Activated CD4-positive, alpha-beta T cell treated with anti-CD3 and anti-CD28 coated beads, Interleukin-2, amount 50 U/mL, for 1 hour (primary cell): ENCODE measurements around the gene MEPE.

Source experiments
- DNase-seq: peaks from one replicate; pipeline ENCODE4 v3.0.0-alpha.2; 2020

MEPE gene

DNA sequence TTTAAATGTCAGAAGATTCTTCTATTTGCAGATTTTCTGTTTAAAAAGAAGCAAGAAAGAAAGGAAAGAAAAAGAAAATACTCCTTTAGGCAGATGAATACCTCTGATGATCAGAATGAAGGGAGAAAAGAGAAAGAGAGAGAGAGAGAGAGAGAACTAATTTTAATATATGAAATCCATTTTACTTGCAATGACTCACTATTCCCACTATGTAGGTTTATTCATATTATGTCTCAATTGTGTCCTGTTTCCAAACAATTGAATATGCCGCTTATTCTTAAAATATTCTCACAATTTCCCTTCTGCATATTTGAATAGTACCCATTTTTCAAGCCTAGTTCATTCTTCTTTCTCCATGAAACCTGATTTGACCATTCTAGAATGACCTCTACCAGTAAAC, 11.7 kb downstream of the MEPE start:
- DNase-seq, result no peak

DNA sequence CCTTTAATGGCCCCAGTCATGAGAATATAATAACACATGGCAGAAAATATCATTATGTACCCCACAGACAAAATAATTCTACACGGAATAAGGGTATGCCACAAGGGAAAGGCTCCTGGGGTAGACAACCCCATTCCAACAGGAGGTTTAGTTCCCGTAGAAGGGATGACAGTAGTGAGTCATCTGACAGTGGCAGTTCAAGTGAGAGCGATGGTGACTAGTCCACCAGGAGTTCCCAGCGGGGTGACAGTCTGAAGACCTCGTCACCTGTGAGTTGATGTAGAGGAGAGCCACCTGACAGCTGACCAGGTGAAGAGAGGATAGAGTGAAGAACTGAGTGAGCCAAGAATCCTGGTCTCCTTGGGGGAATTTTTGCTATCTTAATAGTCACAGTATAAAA, 13.5 kb downstream of the MEPE start:
- DNase-seq, result no peak

DNA sequence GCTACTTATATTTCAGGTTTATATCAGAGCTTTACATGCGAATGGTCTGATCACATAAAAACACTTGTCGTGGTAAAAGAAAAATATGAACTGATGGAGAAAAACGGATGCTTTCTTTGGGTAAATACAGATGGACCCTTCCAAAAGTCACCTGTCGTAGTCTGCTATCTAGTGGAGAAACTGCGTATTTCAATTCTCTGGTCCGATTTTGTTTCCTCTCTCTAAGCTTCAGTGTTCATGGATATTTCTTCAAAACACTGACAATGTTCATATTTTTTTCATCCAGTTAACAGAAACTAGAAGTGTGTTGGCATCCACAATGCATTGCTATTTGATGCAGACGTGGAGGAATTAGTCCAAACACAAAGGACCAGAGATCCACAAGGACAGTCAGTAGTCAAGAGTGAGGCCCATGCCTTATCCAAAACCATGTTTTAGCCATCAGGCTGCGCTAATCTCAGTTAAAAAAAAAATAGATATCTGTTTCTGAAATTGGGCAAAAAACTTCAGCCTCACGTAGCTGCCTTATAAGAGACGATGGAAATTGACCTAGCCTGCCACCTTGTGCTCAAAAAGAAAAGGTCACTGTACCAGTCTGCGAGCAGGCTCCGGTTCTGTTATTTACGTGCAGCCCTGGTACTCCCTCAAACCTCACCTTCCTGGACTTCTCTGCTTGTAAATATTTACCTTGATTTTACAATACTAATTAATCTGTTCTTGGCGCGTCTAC, 16.0 kb downstream of the MEPE start:
- peak; percentile 6 for DNase-seq

DNA sequence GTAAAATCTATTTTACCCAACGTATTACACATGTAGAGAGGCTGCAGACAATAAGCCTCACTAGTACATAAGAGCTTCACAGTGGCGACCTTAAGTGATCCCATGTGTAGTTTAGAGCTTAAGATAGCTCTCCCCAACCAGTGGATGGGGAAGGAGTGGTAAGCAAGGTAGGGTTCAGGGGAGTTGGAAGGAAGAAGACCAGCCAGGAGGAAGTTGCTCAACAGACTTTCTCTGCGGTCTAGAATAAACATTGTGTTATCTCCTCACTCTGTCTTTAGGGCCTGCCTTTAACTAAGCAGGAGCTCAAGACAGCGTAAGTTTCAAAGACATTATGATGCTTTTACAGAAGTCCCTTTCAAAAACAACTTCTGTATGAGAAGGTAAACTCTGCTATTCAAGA, 16.8 kb downstream of the MEPE start:
- no peak for DNase-seq

DNA sequence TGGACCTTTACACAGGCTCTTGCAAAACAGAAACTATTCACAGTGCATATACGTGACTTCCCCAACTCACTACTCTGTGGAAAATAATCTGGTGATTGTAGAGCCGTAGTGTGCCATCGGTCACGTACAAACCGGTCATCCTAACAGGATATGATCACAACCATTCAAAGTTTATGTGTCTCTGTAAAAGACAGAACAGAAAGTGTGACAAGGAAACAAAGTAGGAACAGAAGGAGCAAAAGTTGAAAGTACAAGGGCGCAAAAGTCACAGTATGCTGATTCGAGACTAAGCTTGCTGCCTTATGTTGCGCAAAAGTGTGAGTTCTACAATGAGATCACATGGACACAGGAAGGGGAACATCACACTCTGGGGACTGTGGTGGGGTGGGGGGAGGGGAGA, 18.6 kb downstream of the MEPE start:
- no peak for DNase-seq

DNA sequence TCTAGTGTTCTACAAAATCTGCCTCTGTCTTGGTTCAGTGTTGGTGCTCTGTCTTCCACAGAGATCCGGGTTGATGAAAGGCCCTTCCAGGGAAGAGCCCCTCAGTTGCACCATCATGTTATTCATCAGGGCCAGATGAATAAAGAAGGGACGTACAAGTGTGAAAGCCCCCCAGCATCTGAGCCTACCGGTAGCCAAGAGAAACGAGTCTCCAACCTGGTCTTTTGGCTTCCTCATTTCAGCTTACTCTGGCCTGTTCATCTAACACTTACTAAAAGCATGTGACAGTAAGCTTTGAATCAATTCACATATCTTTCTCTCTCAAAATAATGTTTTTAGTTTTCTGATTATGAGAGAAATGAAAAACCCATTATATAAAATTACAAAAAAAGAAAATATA, 19.2 kb downstream of the MEPE start:
- DNase-seq, result no peak

DNA sequence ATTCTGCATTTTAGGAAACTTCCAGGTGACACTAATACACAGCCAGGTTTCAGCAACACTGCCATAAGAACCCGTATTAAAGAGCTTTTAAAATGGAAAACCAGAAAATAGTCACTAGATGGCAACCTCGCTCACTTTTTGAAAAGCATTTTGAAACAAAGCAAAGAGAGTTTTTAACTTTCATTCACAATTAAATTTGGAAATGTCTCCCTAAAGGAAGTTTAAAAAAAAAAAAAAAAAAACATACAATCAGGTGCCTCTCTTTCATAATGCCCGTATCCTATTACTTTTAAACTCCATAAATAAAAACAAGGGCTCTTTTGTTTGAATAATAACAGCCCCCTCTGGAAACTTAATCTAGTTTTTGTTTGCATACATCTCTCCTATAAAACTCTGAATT, 20.3 kb downstream of the MEPE start:
- DNase-seq, result no peak

DNA sequence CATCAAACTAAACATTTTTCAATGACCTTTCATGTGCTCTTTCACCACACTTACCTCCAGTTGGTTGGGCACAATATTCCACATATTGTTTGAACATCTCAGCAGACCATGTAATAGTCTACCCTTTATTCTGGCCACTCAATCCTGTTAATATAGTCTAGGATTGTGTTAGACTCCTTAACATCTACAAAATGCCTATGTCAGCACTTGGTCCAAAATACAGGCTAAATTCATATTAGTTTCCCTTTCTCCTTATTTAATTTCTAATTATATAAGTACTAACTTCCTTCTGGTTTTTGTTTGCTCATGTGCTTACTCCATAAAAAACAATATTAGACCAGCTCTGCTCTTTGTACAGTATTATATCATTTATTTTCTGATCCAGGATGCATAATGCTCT, 21.1 kb downstream of the MEPE start:
- no peak for DNase-seq

DNA sequence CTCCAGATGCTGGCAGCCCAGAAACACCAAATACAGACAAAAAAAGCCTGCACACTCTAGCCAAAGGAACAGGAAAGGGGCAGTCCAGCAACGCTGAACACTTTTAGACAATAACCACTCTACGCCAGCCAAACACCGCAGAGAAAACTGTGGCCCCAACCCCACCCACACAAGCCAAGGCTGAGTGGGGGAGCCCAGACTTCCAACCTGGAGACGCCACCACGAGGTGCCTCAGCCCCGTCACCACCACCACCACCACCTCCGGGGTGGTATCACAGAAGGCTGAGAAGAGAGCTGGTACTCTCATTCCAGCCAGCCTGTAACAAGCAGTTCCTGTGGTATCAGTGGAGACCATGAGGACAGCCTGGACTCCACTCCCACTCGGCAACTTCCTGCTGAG, 22.8 kb downstream of the MEPE start:
- no peak for DNase-seq

DNA sequence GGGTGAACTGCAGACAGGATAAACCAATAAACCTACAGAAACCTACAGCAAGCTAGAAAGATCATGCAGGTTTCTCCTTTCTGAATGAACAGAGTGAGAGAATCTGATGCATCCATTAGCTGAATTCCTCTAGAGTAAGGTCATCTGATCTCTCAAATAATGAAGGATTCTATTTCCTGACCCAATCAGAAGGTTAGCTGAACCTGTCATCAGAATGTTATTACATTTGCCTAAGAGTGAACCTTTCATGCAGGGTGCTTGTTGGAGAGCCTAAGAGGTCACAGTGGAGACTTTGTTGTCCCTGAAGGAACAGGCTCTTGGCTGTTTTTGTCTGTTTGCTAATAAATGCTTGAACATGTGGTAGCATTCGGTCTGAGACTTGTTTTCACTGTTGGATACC, 24.0 kb downstream of the MEPE start:
- no peak for DNase-seq

DNA sequence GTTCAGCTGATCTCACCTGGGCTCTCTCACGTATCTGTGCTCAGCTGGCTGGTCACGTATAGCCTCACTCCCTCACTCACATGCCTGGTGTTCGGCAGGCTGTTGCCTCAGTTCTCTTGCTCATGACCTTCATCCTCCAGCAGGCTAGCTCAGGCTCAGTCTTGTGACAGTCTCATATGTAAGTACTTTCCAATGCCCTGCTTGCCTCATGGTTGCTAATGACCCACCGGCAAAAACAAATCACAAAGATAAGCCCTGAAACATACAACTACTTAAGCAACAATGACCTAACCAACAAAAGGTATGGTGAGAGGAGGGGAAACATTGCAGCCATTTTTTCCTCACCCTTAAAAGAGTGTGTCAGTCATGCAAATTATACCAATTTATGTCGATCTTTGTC, 25.0 kb downstream of the MEPE start:
- DNase-seq, result no peak

DNA sequence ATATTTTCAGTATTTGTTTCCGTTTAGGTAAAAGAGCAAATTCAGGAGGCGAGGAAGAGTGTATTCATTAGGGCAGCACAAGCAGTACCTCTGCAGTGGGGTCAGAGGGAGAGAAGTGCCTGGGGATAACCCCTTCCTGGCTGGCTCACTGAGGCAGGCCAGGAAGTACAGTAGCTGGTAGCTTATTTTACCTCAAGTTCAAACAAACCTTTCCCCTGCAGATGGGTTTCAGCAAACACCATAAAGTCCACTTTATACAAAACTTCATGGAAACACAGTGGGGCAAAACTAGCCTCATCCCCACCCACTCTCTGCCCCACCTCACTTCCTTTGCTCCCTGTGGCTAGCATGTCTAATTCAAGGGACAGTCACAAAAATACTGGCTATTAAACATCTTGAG, 29.5 kb downstream of the MEPE start:
- DNase-seq, result no peak

DNA sequence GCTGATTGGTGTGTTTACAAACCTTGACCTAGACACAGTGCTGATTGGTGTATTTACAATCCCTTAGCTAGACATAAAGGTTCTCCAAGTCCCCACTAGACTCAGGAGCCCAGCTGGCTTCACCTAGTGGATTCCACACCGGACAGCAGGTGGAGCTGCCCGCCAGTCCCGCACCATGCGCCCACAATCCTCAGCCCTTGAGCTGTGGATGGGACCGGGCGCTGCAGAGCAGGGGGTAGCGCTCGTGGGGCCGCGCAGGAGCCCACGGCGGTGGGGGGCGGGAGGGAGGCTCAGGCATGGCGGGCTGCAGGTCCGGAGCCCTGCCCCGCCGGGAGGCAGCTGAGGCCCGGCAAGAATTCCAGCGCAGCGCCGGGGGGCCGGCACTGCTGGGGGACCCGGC, 30.7 kb downstream of the MEPE start:
- DNase-seq, result no peak

DNA sequence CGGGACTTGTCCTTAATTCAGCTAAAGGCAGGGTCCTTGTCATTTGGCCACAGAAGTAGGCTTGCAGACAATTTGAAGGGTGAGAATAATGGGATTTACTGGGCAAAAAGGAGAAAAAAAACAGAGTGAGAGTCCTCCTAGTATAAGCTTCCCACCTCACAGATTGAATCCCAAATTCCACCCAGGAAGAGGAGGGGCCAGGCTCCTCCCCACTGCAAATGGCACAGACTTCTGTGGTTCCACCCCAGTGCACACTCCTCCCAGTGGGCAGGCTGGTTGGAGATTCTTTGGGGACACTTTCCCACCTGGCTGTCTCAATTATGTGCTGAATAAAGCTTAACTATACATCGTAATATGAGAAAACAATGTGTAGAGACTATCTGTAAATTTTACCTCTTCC, 31.6 kb downstream of the MEPE start:
- DNase-seq, result no peak

DNA sequence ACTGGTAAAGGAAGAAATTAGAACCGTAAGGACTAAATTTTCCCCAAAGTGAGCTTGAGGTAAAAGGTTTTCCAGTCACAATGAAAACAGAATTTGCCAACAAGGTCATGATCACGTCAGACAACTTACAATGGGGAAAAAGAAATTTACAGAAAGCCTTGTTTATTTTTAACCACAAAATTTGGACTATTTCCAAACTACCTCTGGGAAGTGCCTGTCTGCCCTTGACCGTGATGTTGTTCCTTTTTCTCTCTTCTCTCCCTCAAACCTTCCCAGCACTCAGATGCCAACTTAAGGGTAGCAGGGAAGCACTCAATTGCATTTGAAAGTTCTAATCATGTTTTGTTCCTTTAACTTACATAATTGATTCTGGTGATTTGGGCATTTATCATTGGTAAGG, 32.5 kb downstream of the MEPE start:
- DNase-seq, result no peak

DNA sequence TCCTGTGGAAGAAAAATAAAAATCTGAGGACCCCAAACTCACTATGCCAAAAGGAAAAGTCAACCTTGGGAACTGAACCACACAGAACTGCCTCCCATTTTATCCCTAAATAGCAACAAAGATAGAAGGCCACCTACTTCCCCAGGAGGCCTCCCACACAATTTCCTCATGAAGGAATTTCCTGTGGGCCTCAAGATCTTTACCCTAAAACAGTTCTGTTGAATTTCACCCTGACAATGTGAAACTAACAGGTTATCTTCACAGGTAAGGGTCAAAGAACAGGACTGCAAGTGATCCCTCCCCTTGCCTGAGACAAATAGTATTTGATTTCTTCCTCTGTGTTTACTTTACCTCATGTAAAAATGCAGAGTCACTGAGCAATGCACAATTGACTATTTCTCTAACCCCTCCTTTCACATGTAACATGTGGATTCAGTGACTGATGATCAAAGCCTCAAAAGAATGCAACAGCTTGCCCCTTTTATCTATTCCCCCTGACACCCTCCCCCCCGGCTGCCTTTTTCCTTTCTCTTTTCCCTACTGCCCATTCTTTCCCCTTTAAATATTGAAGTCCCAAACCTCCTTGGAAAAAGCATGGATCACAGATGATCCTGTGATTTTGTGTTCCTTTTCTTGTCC, 33.3 kb downstream of the MEPE start:
- DNase-seq, result no peak

DNA sequence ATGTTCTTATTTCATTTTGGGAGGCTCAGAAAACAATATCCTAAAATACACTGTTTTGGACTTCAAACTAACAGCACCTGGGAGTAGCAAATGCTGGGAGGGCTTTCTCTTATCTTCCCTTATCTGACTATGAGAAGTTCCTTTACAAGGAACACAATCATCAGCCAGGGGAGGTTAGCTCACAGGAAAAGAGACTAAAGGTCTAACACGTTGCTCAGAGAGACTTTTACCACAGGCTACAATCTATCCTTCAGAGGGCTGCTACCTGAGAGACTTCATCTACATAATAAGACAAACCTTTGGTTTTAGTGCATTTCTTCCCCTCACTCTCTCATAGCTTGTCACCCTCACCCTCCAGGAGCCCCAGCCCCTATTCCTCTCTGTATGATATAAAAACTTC, 35.8 kb downstream of the MEPE start:
- DNase-seq, result no peak

DNA sequence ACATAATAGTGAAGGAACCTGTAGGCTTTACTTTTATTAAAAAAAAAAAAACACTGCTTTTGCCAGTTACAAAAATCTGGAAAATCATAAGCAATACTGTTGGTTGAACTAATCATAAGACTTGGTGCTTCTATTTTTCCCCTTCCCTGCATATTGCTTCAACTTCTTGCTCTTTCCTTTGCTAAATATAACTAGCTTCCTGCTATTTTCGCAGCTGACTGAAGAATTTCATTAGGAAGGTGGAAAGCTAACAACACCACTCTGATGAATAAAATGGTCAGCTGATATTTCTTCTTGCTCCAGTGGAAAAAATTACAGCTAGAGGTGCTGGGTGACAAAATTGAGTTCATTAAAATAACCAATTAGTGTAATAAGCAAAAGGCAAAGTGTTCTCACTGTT, 39.3 kb downstream of the MEPE start:
- no peak for DNase-seq

DNA sequence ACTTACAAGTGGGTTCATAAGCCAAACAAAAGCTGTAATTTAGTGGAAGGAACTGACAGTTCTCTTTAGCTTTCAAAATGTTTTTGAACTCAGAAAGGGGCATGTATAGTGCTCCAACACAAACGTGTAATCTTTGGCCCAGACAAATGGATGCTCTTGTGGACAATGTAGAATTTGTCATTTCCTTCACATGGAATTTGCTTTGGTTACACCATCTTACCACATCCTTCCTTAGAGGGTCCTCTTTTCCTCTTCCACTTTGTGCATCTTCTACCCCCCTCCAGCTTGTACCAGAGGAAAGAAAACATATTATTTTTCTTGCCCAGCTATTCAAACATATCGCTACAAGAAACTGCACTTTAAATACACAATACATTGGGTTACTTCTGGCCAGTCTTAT, 42.4 kb downstream of the MEPE start:
- no peak for DNase-seq

DNA sequence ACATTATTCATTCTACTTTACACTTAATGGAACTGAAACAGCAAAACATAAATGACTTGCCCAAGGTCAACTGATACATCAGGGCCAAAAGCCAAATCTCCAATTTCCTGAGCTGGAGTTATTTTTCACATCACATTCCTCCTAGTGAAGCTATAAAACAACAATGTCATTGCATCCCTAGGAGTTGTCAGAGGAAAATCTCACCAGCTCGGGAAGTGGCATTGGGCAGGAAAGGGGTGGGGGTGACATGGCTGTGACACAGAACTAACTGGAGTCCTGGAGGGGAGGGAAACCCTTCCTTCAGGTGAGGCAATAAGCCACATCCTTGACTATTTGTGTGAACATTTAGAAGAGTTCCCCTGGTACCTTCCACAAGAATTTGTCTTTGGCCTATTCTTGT, 47.3 kb downstream of the MEPE start:
- DNase-seq, result no peak

DNA sequence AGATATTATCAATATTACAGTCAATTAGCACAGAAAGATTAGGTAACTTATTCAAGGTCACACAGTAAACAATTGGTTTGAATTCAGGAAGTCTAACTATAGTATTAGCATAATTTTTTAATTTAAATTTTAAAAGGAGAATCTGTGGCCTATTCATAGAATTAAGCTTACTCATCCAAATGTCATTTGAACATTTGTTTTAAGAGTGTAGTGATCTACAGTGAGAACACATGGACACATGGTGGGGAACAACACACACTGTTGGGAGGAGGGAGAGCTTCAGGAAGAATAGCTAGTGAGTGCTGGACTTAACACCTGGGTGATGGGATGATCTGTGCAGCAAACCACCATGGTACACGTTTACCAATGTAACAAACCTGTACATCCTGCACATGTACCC, 48.3 kb downstream of the MEPE start:
- DNase-seq, result no peak

DNA sequence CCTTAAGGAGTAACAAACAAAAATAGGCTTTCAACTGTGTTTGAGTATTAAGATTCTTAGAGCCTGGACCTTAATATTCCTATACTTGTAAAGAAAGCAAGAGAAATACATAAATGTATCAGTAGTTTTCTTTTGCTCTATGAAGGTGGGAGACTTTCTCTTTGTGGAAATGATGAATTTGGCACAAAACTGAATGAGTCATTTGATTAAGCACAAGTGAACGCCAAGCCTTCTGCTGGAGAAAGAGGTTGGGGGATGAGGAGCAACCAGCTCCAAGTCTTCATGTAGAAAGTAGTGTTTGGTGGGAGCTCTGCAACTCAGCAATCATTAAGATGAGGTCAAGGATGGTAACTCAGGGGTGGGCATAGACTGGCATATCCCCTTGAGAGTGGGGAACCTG, 49.6 kb downstream of the MEPE start:
- DNase-seq, result no peak

DNA sequence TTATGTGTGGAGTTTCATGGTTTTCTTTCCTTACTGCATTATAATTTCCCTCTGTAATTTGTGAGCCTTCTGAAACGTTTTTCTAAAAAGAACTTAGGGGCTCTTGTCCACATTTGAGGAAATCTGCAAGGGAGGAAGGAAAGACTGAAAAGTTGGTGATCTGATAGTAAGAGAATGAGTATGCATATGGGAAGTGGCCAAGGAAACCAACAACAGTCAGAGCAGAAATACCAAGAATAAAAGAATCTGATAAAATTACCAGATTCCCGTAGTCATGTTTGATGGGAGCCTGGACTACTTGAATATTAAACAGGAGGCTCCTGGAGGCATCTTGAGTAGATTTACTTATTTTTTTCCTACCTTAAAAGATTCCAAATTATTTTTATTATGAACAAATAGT, 50.1 kb downstream of the MEPE start:
- no peak for DNase-seq

DNA sequence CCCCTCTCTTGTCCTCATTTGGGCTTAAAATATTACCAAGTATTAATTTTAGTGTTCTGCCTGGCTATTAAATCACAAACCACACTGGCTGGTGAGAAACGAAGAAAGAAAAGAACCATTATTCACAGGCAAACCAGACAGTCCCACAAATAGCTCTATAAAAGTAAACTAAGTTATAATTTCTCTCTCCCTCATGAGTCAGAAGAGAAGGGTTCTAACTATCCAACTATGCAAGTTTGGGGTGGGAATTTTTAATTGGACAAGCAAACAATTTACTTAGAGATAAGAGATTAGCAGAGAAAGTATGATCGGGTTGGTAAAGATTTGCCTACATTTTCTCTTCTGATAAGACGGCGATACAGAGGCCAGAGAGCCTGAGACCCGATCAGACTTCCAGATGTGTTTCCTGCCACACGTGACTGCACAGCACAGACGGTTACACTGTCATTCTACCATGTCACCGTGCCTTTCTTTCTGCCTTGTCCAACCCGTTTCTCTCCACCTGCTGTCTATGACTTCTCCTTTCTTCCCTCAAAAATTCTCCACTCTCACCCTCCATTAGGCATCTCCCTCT, 52.3 kb downstream of the MEPE start:
- no peak for DNase-seq

DNA sequence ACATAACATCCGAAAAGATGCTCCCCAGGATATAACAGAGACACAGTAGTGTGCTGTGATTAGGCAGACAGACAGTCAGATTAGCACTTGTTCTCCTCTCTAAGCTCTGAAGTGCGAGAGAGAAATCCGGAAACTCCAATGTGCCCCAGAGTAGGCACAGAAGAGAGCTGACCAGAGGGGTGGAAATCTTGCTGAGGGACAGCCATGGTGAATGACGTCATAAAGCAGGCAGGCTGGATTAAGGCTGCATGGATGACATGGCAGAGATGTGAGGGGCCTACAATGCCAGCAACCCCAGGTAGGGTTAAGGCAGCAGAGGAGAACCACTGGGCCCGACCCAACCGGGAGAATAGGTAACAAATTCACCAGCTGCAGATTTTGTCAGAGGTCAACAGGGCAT, 53.3 kb downstream of the MEPE start:
- no peak for DNase-seq
